Caco-2 (cell line): Measurements from ENCODE around the gene CDCA3. TPM values are rescaled to one million over a fixed set of nuclear protein-coding genes. Genes with fewer than 3 reads are reported as not detected.

ENCODE experiments used
- BruUV-seq: library from RNA; stranded (reverse); fragments of 400-500 nt; replicated peaks from 2 replicates; lab custom pipeline; 2021; lab: Mats Ljungman, UMichigan
- CTCF ChIA-PET: fragments of 300-600 bp; sonication (Branson Sonifier 250); formaldehyde crosslinking; loops from one replicate; lab custom pipeline; 2022; ENCODE audit warnings: antibody characterized with exemption; lab: Charles Lee
- POLR2A ChIA-PET: fragments of 300-600 bp; sonication (Branson Sonifier 250); formaldehyde crosslinking; loops from one replicate; lab custom pipeline; 2022; ENCODE audit warnings: antibody characterized with exemption; lab: Charles Lee
- DNase-seq, 2 experiments: peaks; one replicate each; pipeline versions ENCODE4 v3.0.0 to v3.0.0-alpha.2; 2020 to 2022
- H3K27me3 ChIP-seq: replicated peaks from 2 replicates; pipeline ENCODE4 v1.6.0; 2011; ENCODE audit warnings: low read length; ENCODE audit not compliant: control insufficient read depth, insufficient read depth
- H3K36me3 ChIP-seq: 2 replicates; pipeline ENCODE4 v1.5.1; 2011; ENCODE audit warnings: low read length; ENCODE audit not compliant: control insufficient read depth, insufficient read depth
- H3K4me1 ChIP-seq: fragments of 250-450 bp; sonication (Bioruptor Pico); 2 replicates; pipeline ENCODE4 v1.5.1; 2020; ENCODE audit warnings: mild to moderate bottlenecking
- H3K4me3 ChIP-seq: 2 replicates; pipeline ENCODE4 v1.5.1; 2011; ENCODE audit warnings: low read depth, mild to moderate bottlenecking, control low read depth, low read length
- H3K9me3 ChIP-seq: fragments of 250-450 bp; sonication (Bioruptor Pico); 2 replicates; pipeline ENCODE4 v1.5.1; 2020; ENCODE audit warnings: mild to moderate bottlenecking, moderate library complexity
- H3K27ac Mint-ChIP-seq: one replicate; pipeline ENCODE4 v1.8.0; 2022; ENCODE audit warnings: mixed read lengths; ENCODE audit not compliant: unreplicated experiment
- H3K27me3 Mint-ChIP-seq: one replicate; pipeline ENCODE4 v1.8.0; 2022; ENCODE audit warnings: mixed read lengths; ENCODE audit not compliant: insufficient read depth, unreplicated experiment
- H3K36me3 Mint-ChIP-seq: one replicate; pipeline ENCODE4 v1.8.0; 2022; ENCODE audit warnings: mild to moderate bottlenecking, mixed read lengths; ENCODE audit not compliant: insufficient read depth, unreplicated experiment
- H3K4me1 Mint-ChIP-seq: one replicate; pipeline ENCODE4 v1.8.0; 2022; ENCODE audit warnings: low read depth, mixed read lengths; ENCODE audit not compliant: unreplicated experiment
- H3K4me3 Mint-ChIP-seq: one replicate; pipeline ENCODE4 v1.8.0; 2022; ENCODE audit warnings: mild to moderate bottlenecking, moderate library complexity, mixed read lengths; ENCODE audit not compliant: unreplicated experiment
- H3K9me3 Mint-ChIP-seq: one replicate; pipeline ENCODE4 v1.8.0; 2022; ENCODE audit warnings: mixed read lengths; ENCODE audit not compliant: unreplicated experiment
- intact Hi-C: fragments of 100-400 bp; cut with micrococcal nuclease; formaldehyde crosslinking; loops from one replicate; pipeline ENCODE4 v1.10.0; 2022; ENCODE audit not compliant: unreplicated experiment
- total RNA-seq: library from RNA; stranded (reverse); gene quantifications from 2 replicates; pipeline ENCODE4 v1.2.3, GENCODE V29; 2022
- TF ChIP-seq, protein P1 (sequence below), 2 experiments: fragments of 200-600 bp in 1 of 2; IDR thresholded peaks; 1 replicate in 1 of 2; 2 replicates in 1 of 2; pipeline versions ENCODE4 v1.5.1 to v1.8.0; 2011 to 2022; ENCODE audit warnings: antibody characterized with exemption in 1 of 2, control low read depth in 1 of 2, inconsistent platforms in 1 of 2, low read depth in 1 of 2, low read length in 1 of 2, mild to moderate bottlenecking in 1 of 2, moderate library complexity in 1 of 2; ENCODE audit not compliant: insufficient read depth in 1 of 2, severe bottlenecking in 1 of 2, unreplicated experiment in 1 of 2

The CDCA3 gene
- total RNA-seq, 1 experiment from 2014 or later, result 147 TPM

- no peaks in the 10 kb centered on the region for H3K9me3 ChIP-seq
- peaks cover 14% of the 10 kb centered on the region for H3K36me3 ChIP-seq
- peak overlapping the region; percentile 69 for H3K4me3 ChIP-seq
- no peaks in the 10 kb centered on the region for H3K27me3 ChIP-seq
- Mint-ChIP-seq H3K4me3 (peak overlapping the region; percentile 94), H3K27ac (peak overlapping the region; percentile 95), H3K4me1 (peaks cover 19% of the 10 kb centered on the region), H3K27me3 (no peaks in the 10 kb centered on the region), H3K9me3 (no peaks in the 10 kb centered on the region), H3K36me3 (peaks cover 77% of the 10 kb centered on the region)
- H3K4me1 ChIP-seq, result peaks cover 13% of the 10 kb centered on the region
- intact Hi-C loops, result loop anchor here (1.0 kb wide), 3 partner anchors 16 to 190 kb away; partner anchors contain the start of genes ING4 and MLF2
- POLR2A ChIA-PET, result interaction anchor here (0.5 to 4.1 kb wide), 21 partner anchors 10 to 529 kb away, joined by 3 to 102 read pairs (median 8); partner anchors contain the start of genes C12orf57, COPS7A, GAPDH and GNB3
- TF ChIP-seq, protein P1, sequence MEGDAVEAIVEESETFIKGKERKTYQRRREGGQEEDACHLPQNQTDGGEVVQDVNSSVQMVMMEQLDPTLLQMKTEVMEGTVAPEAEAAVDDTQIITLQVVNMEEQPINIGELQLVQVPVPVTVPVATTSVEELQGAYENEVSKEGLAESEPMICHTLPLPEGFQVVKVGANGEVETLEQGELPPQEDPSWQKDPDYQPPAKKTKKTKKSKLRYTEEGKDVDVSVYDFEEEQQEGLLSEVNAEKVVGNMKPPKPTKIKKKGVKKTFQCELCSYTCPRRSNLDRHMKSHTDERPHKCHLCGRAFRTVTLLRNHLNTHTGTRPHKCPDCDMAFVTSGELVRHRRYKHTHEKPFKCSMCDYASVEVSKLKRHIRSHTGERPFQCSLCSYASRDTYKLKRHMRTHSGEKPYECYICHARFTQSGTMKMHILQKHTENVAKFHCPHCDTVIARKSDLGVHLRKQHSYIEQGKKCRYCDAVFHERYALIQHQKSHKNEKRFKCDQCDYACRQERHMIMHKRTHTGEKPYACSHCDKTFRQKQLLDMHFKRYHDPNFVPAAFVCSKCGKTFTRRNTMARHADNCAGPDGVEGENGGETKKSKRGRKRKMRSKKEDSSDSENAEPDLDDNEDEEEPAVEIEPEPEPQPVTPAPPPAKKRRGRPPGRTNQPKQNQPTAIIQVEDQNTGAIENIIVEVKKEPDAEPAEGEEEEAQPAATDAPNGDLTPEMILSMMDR (IDR thresholded peaks at IDR 0.05; ENCODE audit: insufficient read depth in 1 of 2, low read depth in 1 of 2, low read length in 1 of 2, severe bottlenecking in 1 of 2, unreplicated experiment in 1 of 2), result no peak
- peak in 1 of 2 experiments; percentile 61 for DNase-seq
- no TSS peak for BruUV-seq
- CTCF ChIA-PET, result interaction anchor here (0.5 to 5.2 kb wide), 19 partner anchors 8 to 238 kb away, joined by 3 to 65 read pairs (median 8); partner anchors contain the start of genes COPS7A, MLF2, P3H3 and PTMS
Measured at GRCh38 chr12:6852651-6853354, 1.7 kb upstream of the CDCA3 start.

- no peaks in the 10 kb centered on the region for H3K27me3 Mint-ChIP-seq
- peak within 1 kb of the TSS; percentile 94 for H3K4me3 Mint-ChIP-seq
- H3K9me3 ChIP-seq, result no peaks in the 10 kb centered on the region
- ChIA-PET CTCF (interaction anchor here (0.5 to 5.2 kb wide), 21 partner anchors 9 to 315 kb away, joined by 3 to 65 read pairs (median 8); partner anchors contain the start of genes C12orf57, COPS7A, MLF2 and P3H3), POLR2A (interaction anchor here (0.8 to 4.1 kb wide), 23 partner anchors 10 to 318 kb away, joined by 3 to 102 read pairs (median 8); partner anchors contain the start of genes C12orf57, COPS7A, GAPDH and GNB3)
- H3K36me3 Mint-ChIP-seq, result peaks cover 77% of the 10 kb centered on the region
- DNase-seq, result peak; percentile 100
- H3K36me3 ChIP-seq, result peaks cover 12% of the 10 kb centered on the region; the same call in 1 of the 2 replicates
- no peaks in the 10 kb centered on the region for H3K9me3 Mint-ChIP-seq
- TF ChIP-seq, protein P1 (IDR thresholded peaks at IDR 0.05; ENCODE audit: insufficient read depth in 1 of 2, low read depth in 1 of 2, low read length in 1 of 2, severe bottlenecking in 1 of 2, unreplicated experiment in 1 of 2), result no peak
- peak within 1 kb of the TSS; percentile 95 for H3K27ac Mint-ChIP-seq
- no peaks in the 10 kb centered on the region for H3K27me3 ChIP-seq
- intact Hi-C loops, result loop anchor here (1.0 kb wide), 6 partner anchors 17 to 189 kb away; partner anchors contain the start of genes ING4, MLF2 and ZNF384
- TSS peak; percentile 42 for BruUV-seq
- H3K4me1 ChIP-seq, result peaks cover 13% of the 10 kb centered on the region
- peaks cover 19% of the 10 kb centered on the region for H3K4me1 Mint-ChIP-seq
- H3K4me3 ChIP-seq, result peak within 1 kb of the TSS; percentile 69
Measured at GRCh38 chr12:6851921-6852650, 1.0 kb upstream of the CDCA3 start, which contains the start of gene USP5. Gene USP5 (plus strand): TSS chr12:6852150. CDS start chr12:6852180, 30 bp downstream.
